HL-60/S4 treated with phorbol 12-myristate 13-acetate at 8.2 ng/mL for 4 days and 3 days (cell line): ENCODE measurements around the gene TCAF2.
"Not testable (repeated sequence)": the region's sequence is repeated elsewhere in the genome, so short reads cannot be mapped to it uniquely, and the experiment has no call there.

Source experiments
- in situ Hi-C: fragments of 300-500 bp; cut with MboI; formaldehyde crosslinking; loops from 2 replicates; pipeline ENCODE4 v1.15.0; 2022; ENCODE audit warnings: low sequenced_read_pairs

Gene TCAF2

DNA sequence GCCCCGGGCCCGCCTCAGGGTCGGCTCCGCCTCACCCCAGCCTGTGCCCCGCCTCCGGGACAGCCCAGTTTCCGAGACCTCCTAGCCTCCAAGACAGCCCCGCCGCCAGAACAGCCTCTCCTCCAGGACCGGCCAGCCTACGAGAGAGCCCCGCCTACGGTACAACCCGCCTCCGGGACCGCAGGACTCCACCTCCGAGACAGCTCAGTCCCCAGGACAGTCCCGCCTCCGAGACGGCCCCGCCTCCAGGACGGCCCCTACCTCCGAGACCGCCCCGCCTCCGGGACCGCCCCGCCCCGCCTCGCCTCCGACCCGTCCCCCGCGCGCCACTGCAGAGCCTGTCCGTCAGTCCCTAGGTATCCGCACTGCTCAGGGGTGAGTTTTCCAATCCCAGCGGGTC lies at the start of gene TCAF2:
TSS of gene TCAF2 (plus strand) at position 329 of the 400 bp plus-strand sequence.
- in situ Hi-C loops, result not testable (repeated sequence)

DNA sequence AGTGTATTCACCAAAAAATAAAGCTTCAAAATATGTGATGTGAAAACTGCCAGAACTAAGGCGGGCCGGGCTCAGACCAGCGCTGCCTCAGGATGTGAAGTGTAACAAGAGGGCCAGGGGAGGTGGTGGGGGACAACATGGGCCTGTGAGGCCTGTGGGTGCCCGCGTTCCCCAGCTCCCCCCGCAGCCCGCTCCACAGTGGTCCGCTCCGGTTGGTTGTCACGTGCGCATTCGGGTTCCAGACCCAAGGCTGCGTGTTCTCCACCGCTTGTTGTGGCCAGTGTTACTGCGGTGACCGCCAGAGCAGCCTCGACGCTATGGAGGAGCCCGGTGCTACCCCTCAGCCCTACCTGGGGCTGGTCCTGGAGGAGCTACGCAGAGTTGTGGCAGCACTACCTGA lies 49.3 kb upstream of the TCAF2 start, which contains the start of gene CTAGE15:
TSS of gene CTAGE15 (plus strand) at position 301 of the 400 bp plus-strand sequence. CDS start at position 318, 17 bp downstream.
- in situ Hi-C loops, result not testable (repeated sequence)

DNA sequence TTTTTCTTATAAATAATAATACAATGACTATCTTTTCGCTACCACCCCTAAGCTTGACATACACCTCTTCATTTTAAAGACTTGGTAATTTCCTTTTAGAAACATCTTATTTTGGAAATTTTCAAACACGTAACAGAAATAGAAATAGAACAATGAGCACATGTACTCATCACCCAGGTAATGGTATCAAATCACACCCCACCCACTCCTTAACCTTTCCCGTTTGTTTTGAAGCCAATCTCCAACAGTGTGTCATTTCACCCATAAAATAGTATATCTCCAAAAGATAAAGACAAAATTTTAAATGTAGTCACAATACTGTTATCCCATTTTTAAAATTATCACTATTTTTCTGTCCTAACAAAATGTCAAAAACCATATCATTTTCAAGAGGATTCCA lies 32.6 kb upstream of the TCAF2 start:
- in situ Hi-C loops, result not testable (repeated sequence)

DNA sequence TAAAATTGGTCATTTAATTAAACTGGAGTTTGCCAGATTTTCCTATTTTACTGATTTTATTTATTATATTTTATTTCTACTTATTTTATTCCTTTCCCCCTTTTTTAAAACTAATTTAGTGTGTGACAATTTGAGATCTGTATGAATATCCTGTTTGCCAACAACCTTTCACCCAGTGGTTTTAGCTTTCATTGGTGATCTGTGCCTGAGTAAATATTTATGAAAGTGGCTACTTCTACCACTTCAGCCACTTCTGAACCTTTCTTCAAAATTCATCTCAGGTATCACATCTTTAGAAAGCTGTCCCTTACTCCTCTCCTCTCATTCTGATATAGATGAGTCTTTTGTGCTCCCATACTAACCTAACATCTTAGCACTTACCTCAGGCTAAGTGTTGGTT lies 30.9 kb upstream of the TCAF2 start:
- in situ Hi-C loops, result not testable (repeated sequence)

DNA sequence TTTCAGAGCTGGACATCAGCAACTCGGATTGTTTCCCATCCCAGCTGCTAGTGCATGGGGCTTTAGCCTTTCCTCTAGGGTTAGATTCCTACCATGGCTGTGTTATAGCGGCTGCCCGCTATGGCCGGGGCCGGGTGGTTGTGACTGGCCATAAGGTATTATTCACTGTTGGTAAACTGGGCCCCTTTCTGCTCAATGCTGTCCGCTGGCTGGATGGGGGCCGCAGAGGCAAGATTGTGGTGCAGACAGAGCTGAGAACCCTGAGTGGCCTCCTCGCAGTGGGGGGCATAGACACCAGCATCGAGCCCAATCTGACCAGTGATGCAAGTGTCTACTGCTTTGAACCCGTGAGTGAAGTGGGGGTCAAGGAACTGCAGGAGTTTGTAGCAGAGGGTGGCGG lies 22.7 kb upstream of the TCAF2 start:
- in situ Hi-C loops, result not testable (repeated sequence)

DNA sequence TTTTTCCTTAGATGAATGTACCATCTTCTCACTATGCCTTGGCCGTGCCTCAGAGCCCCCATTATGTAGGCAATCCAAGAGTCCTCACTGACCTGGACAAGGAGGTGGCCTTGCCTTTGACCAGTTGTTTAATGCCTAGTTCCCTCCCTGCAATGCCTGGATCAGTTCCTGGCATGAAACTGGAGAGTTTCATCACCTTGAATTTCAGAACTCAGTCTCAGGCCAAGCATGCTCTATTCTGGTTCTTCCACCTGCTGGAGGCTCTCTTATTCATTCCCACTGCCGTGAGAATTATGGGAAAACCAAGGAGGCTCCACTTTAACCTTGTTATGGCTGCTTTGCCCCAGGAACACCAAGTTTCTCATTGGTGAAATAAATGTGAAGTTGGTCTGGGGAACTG lies 17.2 kb upstream of the TCAF2 start:
- in situ Hi-C loops, result not testable (repeated sequence)

DNA sequence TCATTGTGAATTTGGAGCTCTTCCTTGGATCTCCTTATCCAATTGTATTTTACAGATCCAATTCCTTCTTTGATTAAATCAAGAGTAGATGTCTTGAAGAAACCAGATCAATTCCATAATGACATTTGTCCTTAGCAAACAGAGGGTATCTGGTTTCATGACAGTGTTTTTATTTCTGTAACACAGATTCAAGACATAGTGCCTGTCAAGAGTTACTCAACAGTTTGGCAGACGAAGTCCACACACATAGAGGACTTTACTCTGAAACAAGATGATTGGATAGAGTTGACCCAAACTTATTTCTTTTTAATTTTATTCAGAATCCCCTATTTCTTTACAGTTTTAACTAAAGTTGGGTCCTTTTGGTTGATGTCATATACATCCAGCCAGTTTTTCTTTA lies 14.7 kb upstream of the TCAF2 start:
- in situ Hi-C loops, result not testable (repeated sequence)

DNA sequence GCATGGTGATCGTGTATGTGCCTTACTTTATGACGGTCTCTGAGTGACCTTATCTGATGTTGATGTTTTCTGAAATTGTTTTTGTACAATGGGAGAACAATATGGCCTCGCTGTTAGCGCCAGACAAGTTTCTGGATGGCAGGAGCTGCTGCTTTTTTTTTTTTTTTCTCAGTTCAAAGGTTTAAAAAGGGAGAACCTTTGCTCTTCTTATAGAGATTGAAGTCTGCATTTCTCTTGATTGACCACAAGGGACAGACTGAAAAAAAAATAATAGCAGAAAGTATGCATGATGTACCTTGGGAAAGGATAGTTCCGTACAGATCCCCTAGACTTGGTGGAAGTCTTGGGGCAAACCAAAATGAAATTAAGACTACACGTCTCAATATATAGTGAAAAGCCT lies 5.2 kb upstream of the TCAF2 start:
- in situ Hi-C loops, result not testable (repeated sequence)

DNA sequence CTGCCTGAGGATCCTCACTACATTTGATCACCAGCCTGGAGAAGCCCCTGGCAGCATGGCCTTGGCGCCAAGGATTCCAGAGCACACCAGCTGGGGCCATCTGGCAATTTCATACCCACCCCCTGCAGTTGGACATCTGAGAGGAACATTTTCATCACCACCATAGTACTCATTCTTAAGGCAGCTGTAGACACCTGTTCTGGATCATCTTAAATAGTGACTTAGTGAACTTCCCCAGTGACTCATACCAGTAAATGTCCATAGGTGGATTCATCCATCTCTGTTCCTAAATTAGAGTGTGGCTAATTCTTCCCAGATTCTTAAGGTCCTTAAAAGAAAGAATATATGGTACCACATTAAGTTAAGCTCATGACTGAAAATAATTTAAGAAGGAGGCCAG lies 3.6 kb upstream of the TCAF2 start:
- in situ Hi-C loops, result not testable (repeated sequence)

DNA sequence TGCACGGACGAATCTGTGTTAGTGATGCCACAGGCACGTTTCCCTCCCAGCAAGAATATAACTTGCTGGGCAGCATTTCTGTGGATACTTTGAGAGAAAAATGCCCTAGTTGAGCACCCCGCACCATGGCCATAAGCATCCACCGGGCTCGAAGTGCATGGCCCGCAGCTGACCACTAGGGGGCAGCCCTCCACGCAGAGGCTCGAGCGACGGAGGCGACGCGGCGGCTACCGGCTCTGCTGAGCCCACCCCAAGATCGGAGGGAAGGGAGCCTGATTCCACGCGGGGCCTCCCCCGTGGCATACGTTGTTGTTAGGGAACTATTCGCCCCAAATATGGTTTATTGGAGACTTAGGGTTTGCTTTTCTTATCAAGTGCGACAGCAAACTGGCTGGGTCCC lies 716 bp upstream of the TCAF2 start:
- in situ Hi-C loops, result not testable (repeated sequence)

DNA sequence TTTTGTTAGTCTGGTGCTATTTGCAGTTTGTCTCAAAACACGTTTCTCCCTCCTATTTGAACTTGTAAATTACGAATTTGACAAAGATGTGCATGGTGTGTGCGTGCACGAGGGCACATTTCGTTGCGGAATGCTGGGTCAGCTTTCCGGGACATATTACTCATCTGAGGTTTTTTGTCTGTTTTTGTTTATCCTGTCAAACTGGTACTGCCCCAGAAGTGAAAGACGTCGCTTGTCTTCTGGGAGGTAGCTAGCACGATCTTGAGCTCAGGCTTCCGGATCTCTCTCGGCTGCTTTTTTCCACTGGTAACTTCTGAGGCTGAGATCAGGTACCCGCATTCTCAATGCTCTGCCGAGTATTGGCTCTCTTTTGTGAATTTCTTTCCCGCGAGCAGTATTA lies 401 bp downstream of the TCAF2 start:
- in situ Hi-C loops, result not testable (repeated sequence)

DNA sequence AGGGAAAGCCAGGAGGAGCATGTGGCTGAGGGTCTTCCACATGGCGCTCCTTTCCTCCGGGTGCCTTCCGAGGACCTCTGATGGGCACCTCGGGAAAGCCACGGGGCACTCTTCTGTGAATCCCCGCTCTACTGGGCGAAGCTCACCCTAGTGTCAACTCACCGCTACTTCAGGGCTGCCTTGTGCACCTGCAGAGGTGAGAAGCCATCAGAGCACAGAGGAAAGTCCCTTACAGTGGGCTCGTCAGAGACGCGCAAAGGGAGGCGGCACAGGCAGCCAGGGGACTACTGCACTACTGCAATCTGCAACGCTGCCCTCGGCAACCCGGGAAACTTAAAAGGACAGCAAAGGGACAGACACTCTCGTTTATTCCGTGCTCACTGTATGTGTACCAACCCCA lies 1.4 kb downstream of the TCAF2 start:
- in situ Hi-C loops, result not testable (repeated sequence)

DNA sequence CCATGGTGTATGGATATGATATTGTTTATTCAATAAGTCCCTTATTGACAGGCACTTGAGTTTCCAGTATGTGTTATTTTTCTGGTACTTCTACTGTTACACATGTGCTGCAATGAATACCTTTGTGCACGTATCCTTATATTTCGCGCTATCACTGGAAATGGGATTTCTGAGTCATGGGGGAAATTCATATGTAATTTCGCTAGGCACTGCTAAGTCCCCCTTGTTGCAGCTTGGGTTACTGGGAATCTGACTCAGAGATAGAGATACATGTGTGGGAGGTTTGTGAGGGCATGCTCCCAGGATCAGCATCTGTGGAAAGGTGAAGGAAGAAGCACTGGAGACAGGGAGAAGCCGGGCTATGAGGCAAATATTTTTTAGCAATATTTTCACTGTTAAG lies 9.9 kb downstream of the TCAF2 start:
- in situ Hi-C loops, result not testable (repeated sequence)

DNA sequence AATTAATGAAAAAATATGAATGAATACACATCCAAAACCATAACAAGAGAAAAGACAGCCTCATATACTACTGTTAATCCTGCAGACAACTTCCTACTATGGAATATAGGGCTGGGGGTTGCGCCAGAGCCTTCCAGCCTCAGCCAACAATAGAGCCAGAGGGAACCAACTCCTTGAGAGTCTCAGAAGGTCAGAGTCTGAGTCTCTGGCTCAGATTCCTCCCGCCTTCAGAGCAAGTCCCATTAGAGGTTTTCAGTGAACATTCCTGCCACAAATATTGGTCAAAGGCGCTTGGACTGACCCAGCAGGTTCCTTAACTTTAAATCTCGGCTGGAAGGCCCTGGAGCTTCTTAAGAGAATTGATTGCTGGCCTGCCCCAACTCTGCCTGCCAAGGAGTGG lies 11.7 kb downstream of the TCAF2 start:
- in situ Hi-C loops, result not testable (repeated sequence)

DNA sequence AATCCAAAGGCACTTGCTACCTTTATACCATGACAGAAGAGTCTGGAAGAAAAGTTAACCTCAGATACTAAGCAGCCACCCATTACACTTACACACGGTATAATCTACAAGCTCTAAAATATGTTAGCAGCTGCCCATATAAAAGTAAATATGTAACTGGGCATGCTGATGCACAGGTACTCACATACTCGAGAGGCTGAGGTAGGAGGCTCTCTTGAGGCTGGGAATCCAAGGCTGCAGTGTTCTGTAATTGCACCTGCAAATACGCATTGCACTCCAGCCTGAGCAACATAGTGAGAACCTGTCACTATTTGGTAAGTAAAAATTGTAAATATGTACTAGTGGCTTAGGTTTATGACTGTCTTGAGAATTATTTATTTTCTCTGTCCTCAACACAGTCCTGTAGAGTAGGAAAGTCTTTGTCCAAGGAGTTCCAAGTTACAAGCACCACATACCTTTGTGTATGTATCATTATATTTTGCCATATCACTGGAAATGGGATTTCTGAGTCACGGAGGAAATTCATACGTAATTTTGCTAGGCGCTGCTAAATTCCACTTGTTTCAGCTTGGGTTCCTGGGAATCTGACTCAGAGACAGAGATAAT lies 12.3 kb downstream of the TCAF2 start:
- in situ Hi-C loops, result not testable (repeated sequence)

DNA sequence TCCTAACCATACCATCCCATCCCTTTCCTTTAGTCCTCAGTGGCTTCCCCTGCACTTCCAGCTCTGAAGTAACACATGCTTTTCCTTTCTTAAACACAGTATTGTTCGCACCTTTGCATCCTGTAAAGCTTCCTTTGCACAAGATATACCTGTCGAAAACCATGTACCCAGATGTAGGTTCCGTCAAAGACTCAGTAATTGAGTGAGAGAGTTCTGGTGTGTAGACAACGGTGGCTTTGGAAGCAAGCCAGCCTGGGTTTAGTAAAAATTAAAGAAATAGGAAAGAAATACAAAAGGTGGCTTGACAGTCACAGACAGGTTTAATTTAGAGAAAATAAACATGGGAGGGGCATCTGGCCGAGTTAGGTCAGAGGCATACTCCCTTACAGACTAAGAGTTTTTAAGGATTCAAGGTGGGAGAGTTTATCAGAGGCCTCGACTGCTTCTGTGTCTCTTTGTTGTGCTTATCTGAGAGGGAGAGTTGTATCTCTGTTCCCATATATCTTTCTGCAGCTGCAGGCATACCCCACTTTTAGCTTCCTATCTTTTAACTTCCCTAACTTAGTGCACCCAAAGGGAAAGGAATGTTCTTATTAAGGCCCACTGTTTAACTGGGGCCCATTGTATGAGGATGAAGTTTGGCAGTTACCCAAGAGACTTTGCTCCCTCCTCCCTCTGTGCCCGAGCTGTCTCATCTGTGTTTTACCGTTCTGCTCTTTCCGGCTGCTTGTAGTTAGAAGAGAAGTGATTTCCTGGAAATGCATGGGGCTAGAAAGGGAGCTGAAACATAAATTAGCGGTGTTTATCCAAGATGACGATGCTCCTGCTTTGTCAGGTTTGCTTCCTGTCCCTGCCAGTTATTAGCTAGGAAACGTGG lies 14.8 kb downstream of the TCAF2 start:
- in situ Hi-C loops, result not testable (repeated sequence)

DNA sequence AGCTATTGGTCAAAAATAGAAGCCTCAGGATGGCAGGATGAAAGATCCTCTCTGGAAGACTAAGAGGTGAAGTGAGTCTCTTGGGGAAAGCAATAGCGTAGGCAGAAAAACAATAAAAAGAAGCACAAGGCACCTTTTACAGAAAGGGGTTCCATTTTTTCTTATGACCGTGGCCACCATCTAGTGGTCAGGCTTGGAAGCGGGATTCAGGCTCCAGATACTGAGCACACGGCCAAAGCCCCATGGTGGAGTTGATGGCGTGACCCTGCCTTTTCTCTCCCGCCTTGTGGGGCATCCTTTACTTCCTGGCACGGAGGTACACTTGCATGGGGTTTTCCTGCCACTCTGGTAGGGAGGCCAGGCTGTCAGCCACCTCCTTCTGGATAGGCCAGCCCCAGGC lies 18.6 kb downstream of the TCAF2 start:
- in situ Hi-C loops, result not testable (repeated sequence)

DNA sequence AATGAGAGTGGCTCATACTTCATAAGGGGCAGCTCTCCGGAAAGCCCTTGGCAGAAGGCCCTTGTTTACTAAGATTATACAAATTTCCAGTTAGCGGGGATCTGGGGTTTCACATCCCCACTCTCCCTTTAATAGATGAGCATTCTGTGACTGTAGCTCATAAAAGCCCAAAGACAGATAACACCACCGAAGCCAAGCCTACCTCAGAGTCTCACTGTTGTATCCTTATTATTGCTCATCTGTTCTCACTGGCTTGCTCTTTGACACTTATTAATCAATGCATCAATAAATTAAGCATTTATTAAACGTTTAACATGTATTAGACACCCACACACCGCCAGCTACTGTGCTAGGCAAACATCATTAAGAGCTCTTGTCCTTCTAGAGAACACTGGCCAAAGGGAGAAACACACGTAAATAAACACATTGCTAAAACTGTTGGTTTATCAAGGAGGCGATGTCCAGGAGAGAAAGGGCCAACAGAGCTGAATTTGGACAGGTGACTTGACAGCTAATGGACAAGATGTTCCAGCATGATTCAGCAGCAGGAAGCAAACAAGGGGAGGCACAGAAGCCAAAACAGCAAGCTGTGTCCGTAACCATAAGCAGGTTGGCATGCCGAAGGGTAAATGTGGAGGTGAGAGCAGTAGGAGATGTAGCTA lies 19.9 kb downstream of the TCAF2 start:
- in situ Hi-C loops, result not testable (repeated sequence)

DNA sequence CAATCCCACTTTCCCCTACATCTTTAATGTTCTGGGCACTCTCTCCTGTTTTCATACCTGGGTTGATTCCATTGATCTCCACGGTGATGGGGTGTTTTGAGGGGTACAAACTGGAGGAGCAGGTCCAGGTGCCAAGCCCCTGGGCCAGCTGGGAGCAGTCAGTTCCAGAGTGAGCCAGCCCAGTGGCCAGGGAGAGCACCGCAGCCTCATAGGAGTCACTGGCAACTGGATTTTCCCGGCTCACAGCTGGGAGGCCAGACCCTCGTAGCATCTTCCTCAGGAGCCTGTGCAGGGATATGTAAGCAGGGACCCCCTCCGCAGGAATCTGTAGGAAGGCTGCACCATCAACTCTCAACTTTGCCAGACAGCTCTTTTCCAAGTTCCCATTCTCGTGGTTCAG lies 25.8 kb downstream of the TCAF2 start:
- in situ Hi-C loops, result not testable (repeated sequence)

DNA sequence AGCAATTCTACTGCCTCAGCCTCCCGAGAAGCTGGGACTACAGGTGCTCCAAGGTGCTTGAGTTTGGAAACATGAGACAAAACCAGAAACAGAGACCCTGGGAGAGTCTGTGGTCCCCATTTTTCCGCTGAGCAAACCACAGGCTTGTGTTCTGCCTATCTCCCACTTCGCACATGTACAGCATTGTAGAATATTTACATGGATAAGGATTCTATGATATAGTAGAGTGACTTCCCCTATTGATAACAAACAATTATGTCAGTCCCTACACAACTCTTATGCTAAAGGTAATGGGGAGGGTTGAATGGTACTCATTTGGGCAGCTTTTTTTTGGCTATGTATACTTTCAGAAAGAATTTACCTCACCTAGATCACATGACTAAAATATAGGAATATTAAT lies 29.1 kb downstream of the TCAF2 start:
- in situ Hi-C loops, result not testable (repeated sequence)

DNA sequence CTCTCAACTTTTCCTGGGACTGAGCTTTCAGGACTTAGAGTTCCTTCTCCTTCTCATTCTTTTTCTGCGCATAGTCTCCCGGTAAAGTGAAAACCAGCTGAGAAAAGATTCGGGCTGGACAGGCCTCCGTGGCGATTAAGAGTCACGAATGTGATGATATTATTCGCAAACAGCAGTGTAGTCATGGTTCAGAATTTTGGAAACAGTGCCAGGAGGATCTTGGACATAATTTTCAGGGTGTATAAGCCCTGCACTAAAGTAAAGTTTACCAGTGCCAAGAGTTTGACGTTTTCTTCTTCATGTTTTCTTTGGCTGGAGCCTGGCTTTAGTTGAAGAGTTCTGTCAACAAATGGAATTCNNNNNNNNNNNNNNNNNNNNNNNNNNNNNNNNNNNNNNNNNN lies 29.7 kb downstream of the TCAF2 start:
- in situ Hi-C loops, result not testable (repeated sequence)
